Natural killer cell (primary cell): ENCODE results near the gene FGGY. TPM values are rescaled to one million over a fixed set of nuclear protein-coding genes. Genes with fewer than 3 reads are reported as not detected.

Experiments
- ATAC-seq, 3 donors: fragments of 150-1000 bp in 2 of 3; fragments of 200-7000 bp in 1 of 3; cut with Tn5 transposase; 1 replicate in 1 of 3; 2 replicates in 2 of 3; pipeline ENCODE4 v1.10.0; 2021; ENCODE audit warnings: mild to moderate bottlenecking in 2 of 3, moderate library complexity in 2 of 3
- DNase-seq, 2 donors: peaks; one replicate each; pipeline versions ENCODE4 v3.0.0 to v3.0.0-alpha.2; 2013 to 2021; ENCODE audit warnings: mixed read lengths in 1 of 2
- H3K27ac ChIP-seq: one replicate; pipeline ENCODE4 v1.5.1; 2013; ENCODE audit warnings: mild to moderate bottlenecking, low read length
- H3K27me3 ChIP-seq: one replicate; pipeline ENCODE4 v1.6.1; 2013; ENCODE audit warnings: low read length; ENCODE audit not compliant: control insufficient read depth, insufficient read depth
- H3K36me3 ChIP-seq: one replicate; pipeline ENCODE4 v1.6.1; 2013; ENCODE audit warnings: low read length; ENCODE audit not compliant: control insufficient read depth, insufficient read depth
- H3K4me1 ChIP-seq: one replicate; pipeline ENCODE4 v1.6.1; 2013; ENCODE audit warnings: low read length; ENCODE audit not compliant: control insufficient read depth, insufficient read depth
- H3K4me3 ChIP-seq: one replicate; pipeline ENCODE4 v1.5.1; 2013; ENCODE audit warnings: low read length
- H3K9me3 ChIP-seq: one replicate; pipeline ENCODE4 v1.6.1; 2013; ENCODE audit warnings: low read length; ENCODE audit not compliant: control insufficient read depth, insufficient read depth
- H3K27ac Mint-ChIP-seq, 2 donors: one replicate each; pipeline ENCODE4 v1.8.0; 2022; ENCODE audit warnings: mild to moderate bottlenecking in 2 of 2, mixed read lengths in 2 of 2, moderate library complexity in 1 of 2
- H3K27me3 Mint-ChIP-seq, 2 donors: one replicate each; pipeline ENCODE4 v1.8.0; 2022; ENCODE audit warnings: low read depth in 2 of 2, mixed read lengths in 2 of 2
- H3K36me3 Mint-ChIP-seq: one replicate; pipeline ENCODE4 v1.8.0; 2022; ENCODE audit warnings: mixed read lengths
- H3K4me1 Mint-ChIP-seq, 2 donors: one replicate each; pipeline ENCODE4 v1.8.0; 2022; ENCODE audit warnings: mixed read lengths in 2 of 2
- H3K4me3 Mint-ChIP-seq: one replicate; pipeline ENCODE4 v1.8.0; 2022; ENCODE audit warnings: mild to moderate bottlenecking, moderate library complexity, mixed read lengths
- H3K9me3 Mint-ChIP-seq, 2 donors: one replicate each; pipeline ENCODE4 v1.8.0; 2022; ENCODE audit warnings: mixed read lengths in 2 of 2
- WGBS: methylation state at CpG from one replicate; pipeline ENCODE4 v1.1.7; 2013; ENCODE audit warnings: missing lambda C conversion rate; ENCODE audit not compliant: insufficient coverage; 5-methylcytosine and 5-hydroxymethylcytosine counted together
- intact Hi-C: fragments of 100-400 bp; cut with micrococcal nuclease; formaldehyde crosslinking; loops from one replicate; pipeline ENCODE4 v1.14.2; 2022
- total RNA-seq, 4 donors: library from RNA; stranded (reverse); fragments of 120-200 nt in 1 of 4; gene quantifications; one replicate each; pipeline versions ENCODE4 v1.2.3 to v1.2.4, GENCODE V29; 2013 to 2022
- TF ChIP-seq, protein P1 (sequence below): fragments of 200-600 bp; IDR thresholded peaks from one replicate; pipeline ENCODE4 v1.8.0; 2022; ENCODE audit warnings: antibody characterized with exemption

The FGGY gene
- total RNA-seq, 3 donors from 2014 or later (not counting 1 experiment from before 2014, with no cell fraction given) = 21.8 to 31.5 (median 21.8) TPM

DNA sequence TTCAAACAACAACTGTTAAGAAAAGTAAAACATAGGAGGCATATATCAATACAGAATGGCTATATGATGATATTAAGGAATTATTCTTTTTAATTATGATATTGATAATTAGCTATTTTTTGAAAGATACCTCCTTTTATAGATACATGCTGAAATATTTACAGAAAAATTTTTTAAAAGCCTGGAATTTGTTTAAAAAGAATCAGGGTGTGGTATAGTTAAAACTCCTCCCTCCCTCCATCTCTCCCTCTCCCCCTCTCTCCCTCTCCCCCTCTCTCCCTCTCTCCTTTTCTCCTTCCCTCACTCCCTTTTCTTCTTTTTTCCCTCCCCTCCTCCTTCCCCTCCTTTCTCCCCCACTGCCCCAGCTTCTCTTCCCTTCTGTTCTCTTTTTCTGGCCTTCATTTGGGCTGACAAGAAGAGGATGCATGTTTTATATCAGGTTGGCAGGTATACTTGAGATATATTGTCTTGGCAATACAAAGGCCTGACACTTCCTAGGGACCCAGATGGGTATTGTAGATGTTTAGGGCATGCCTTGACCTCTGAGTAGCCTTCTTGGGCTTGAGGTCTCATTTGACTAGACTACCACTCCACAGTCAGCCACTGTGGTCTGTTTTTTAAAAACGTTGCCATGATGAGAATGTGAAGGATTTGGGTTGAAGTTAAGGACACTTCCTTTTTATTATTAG is 124.5 kb downstream of the FGGY start:
- no peaks in the 10 kb centered on the region for H3K27me3 Mint-ChIP-seq
- no peaks in the 10 kb centered on the region for H3K9me3 ChIP-seq
- no peak for DNase-seq
- H3K36me3 Mint-ChIP-seq = no peaks in the 10 kb centered on the region
- H3K4me1 Mint-ChIP-seq = peaks cover 25% of the 10 kb centered on the region in 2 donors
- H3K36me3 ChIP-seq = no peaks in the 10 kb centered on the region
- no peaks in the 10 kb centered on the region for H3K4me1 ChIP-seq
- no peak overlapping the region for H3K27ac ChIP-seq
- H3K27ac Mint-ChIP-seq = no peak overlapping the region
- H3K9me3 Mint-ChIP-seq = no peaks in the 10 kb centered on the region
- no peaks in the 10 kb centered on the region for H3K27me3 ChIP-seq
- H3K4me3 ChIP-seq = no peak overlapping the region
- TF ChIP-seq, protein P1, sequence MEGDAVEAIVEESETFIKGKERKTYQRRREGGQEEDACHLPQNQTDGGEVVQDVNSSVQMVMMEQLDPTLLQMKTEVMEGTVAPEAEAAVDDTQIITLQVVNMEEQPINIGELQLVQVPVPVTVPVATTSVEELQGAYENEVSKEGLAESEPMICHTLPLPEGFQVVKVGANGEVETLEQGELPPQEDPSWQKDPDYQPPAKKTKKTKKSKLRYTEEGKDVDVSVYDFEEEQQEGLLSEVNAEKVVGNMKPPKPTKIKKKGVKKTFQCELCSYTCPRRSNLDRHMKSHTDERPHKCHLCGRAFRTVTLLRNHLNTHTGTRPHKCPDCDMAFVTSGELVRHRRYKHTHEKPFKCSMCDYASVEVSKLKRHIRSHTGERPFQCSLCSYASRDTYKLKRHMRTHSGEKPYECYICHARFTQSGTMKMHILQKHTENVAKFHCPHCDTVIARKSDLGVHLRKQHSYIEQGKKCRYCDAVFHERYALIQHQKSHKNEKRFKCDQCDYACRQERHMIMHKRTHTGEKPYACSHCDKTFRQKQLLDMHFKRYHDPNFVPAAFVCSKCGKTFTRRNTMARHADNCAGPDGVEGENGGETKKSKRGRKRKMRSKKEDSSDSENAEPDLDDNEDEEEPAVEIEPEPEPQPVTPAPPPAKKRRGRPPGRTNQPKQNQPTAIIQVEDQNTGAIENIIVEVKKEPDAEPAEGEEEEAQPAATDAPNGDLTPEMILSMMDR = no peak
- intact Hi-C loops = no loop called here
- ATAC-seq = no peak
- no peak overlapping the region for H3K4me3 Mint-ChIP-seq
- WGBS = no CpG with 5 or more reads among the region's 1 CpG

- no peak overlapping the region for H3K4me3 Mint-ChIP-seq
- WGBS = 89% methylated on average over 6 of the region's 6 CpGs
- intact Hi-C loops = no loop called here
- H3K27me3 Mint-ChIP-seq = no peaks in the 10 kb centered on the region
- Histone ChIP-seq H3K4me3 (no peak overlapping the region), H3K36me3 (no peaks in the 10 kb centered on the region), H3K27ac (no peak overlapping the region), H3K27me3 (no peaks in the 10 kb centered on the region), H3K4me1 (no peaks in the 10 kb centered on the region), H3K9me3 (no peaks in the 10 kb centered on the region)
- no peaks in the 10 kb centered on the region for H3K36me3 Mint-ChIP-seq
- peaks cover 13% of the 10 kb centered on the region in 2 donors for H3K4me1 Mint-ChIP-seq
- DNase-seq (no peak), ATAC-seq (no peak)
- no peaks in the 10 kb centered on the region for H3K9me3 Mint-ChIP-seq
- H3K27ac Mint-ChIP-seq = no peak overlapping the region
- TF ChIP-seq, protein P1 = no peak
Measured at GRCh38 chr1:59422921-59423575, 126.2 kb downstream of the FGGY start.

GRCh38 chr1:59427155-59427554 is 130.3 kb downstream of the FGGY start:
- intact Hi-C loops = no loop called here
- H3K36me3 Mint-ChIP-seq = no peaks in the 10 kb centered on the region
- H3K4me1 ChIP-seq = no peaks in the 10 kb centered on the region
- TF ChIP-seq, protein P1 = no peak
- H3K27me3 ChIP-seq = no peaks in the 10 kb centered on the region
- H3K4me3 ChIP-seq = no peak overlapping the region
- no peaks in the 10 kb centered on the region for H3K9me3 ChIP-seq
- no peak overlapping the region for H3K27ac ChIP-seq
- H3K36me3 ChIP-seq = no peaks in the 10 kb centered on the region
- H3K9me3 Mint-ChIP-seq = no peaks in the 10 kb centered on the region
- H3K27ac Mint-ChIP-seq = no peak overlapping the region
- DNase-seq (no peak), ATAC-seq (no peak)
- no peaks in the 10 kb centered on the region for H3K4me1 Mint-ChIP-seq
- WGBS = 94% methylated on average over 7 of the region's 7 CpGs
- no peaks in the 10 kb centered on the region for H3K27me3 Mint-ChIP-seq
- H3K4me3 Mint-ChIP-seq = no peak overlapping the region
